ENCODE results near the gene LEUTX.

The LEUTX gene, protein sequence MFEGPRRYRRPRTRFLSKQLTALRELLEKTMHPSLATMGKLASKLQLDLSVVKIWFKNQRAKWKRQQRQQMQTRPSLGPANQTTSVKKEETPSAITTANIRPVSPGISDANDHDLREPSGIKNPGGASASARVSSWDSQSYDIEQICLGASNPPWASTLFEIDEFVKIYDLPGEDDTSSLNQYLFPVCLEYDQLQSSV

GRCh38 chr19:39778763-39779162 lies at the start of gene LEUTX:
LEUTX (plus strand) TSS chr19:39778854; CDS start chr19:39778921, 67 bp downstream.
- no peak for TF ChIP-seq CTCF (IDR thresholded peaks at IDR 0.05; ENCODE audit: low read depth, low read length, missing control alignments)
- DNase-seq (ENCODE audit: extremely low read depth, low read depth), result no peak
- no peak within 1 kb of the TSS for H3K4me3 ChIP-seq (replicated peaks; ENCODE audit: low read depth, low read length)

DNA sequence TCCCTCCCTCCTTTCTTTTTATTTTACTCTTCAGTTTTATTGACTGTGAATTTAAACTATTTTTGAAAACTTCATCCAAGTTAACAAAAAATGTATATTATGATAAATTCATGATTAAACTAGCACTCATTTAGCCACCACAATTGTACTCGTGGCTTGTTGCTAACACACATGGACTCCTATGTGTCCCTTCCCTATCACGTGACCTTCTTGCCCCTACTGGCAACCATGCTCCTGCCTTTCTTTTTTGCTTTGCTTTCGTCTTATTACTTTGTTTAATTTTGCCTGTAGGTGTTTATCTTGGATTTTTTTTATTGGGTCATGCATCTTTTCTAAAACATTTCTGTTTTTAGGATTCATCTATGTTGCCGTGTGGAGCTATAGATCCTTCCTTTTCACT lies 49.1 kb upstream of the LEUTX start:
- no peak for TF ChIP-seq CTCF (IDR thresholded peaks at IDR 0.05; ENCODE audit: low read depth, low read length, missing control alignments)
- H3K4me3 ChIP-seq (replicated peaks; ENCODE audit: low read depth, low read length), result no peak overlapping the region
- DNase-seq (ENCODE audit: extremely low read depth, low read depth), result no peak

DNA sequence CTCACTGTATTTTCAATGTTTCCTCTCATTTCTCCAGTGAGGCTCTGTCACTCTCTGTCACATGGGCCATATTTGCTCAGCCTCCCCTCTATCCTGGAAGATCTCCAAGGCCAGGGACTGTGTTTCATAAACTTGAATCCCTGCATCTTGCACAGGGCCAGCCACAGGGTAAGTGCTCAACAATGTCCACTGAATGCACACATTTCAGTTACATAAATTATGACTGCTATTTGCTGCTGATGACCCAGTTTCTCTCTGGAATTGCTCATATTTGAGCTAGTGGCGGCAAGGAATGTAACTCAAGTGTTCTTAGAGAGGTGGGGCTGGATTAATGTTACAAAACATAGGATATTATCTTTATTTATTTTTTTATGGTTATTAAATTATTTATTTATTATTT lies 47.0 kb upstream of the LEUTX start:
- no peak for DNase-seq (ENCODE audit: extremely low read depth, low read depth)
- no peak overlapping the region for H3K4me3 ChIP-seq (replicated peaks; ENCODE audit: low read depth, low read length)
- no peak for TF ChIP-seq CTCF (IDR thresholded peaks at IDR 0.05; ENCODE audit: low read depth, low read length, missing control alignments)

DNA sequence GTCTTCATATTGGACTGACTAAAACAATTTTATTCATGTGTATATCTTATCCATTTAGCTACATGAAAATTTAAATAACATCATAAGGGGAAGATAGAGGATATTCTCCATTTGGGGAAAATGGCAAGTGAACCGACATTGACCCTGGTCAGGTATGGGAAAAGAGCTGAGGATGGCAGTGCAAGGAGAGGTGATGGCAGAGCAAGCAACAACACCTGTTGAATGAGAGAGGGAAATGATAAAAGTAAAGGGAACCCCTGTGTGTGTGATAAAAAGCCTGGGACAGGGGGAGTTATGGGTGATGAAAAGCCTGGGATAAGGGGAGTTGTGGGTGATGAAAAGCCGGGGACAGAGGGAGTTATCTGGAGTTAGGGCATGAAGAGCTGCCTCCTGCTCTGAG lies 44.8 kb upstream of the LEUTX start:
- DNase-seq (ENCODE audit: extremely low read depth, low read depth), result no peak
- H3K4me3 ChIP-seq (replicated peaks; ENCODE audit: low read depth, low read length), result no peak overlapping the region
- no peak for TF ChIP-seq CTCF (IDR thresholded peaks at IDR 0.05; ENCODE audit: low read depth, low read length, missing control alignments)

DNA sequence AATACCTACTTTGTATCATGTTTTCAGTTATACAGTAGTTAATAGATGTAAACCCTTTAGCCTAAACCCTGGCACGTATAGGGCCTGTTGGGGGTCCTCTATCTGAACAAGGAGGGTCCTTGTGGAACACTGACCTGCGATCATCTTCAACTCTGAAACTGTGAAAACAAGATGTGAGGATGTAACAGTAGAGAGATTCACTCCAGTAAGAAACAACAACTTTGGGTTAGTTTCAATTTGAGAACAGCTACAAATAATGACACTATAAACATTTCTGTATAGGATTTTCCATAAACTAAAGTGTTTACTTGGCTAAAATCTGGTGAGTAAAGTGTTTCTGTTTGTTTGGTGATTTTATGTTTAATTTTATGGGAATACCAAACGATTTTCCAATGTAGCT lies 43.0 kb upstream of the LEUTX start:
- no peak for TF ChIP-seq CTCF (IDR thresholded peaks at IDR 0.05; ENCODE audit: low read depth, low read length, missing control alignments)

DNA sequence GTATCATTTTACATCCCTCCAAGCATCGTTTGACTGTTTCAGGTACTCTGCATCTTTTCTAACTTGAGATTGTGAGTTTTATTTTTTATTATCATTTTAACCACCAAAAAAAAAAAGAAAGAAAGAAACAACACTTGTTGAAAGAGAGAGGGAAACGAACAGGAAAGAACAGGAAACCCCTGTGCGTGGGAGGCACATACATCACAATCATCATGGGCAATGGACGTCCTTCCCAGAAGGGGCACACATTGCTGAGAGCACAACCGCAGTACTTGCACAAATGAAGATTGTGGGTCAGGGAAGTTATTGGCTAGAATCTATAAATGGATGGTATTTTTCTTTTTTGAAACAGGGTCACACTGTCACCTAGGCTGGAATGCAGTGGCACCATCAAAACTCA lies 42.6 kb upstream of the LEUTX start:
- H3K4me3 ChIP-seq (replicated peaks; ENCODE audit: low read depth, low read length), result no peak overlapping the region
- DNase-seq (ENCODE audit: extremely low read depth, low read depth), result no peak
- no peak for TF ChIP-seq CTCF (IDR thresholded peaks at IDR 0.05; ENCODE audit: low read depth, low read length, missing control alignments)

More for the DNA sequence above, 43.0 kb upstream of the LEUTX start:
- DNase-seq (ENCODE audit: extremely low read depth, low read depth), result no peak
- H3K4me3 ChIP-seq (replicated peaks; ENCODE audit: low read depth, low read length), result no peak overlapping the region

GRCh38 chr19:39737351-39737750 lies 41.3 kb upstream of the LEUTX start:
- DNase-seq (ENCODE audit: extremely low read depth, low read depth), result no peak
- TF ChIP-seq CTCF (IDR thresholded peaks at IDR 0.05; ENCODE audit: low read depth, low read length, missing control alignments), result no peak
- no peak overlapping the region for H3K4me3 ChIP-seq (replicated peaks; ENCODE audit: low read depth, low read length)

All from HFF-Myc (cell line).